Frontal cortex (tissue), 4 donors: ENCODE measurements around the gene RTTN. TPM values are rescaled to one million over a fixed set of nuclear protein-coding genes. Genes with fewer than 3 reads are reported as not detected.

Source experiments
- DNase-seq, 2 donors: peaks; one replicate each; pipeline ENCODE4 v3.0.0; 2012; ENCODE audit warnings: low spot score in 2 of 2
- FAIRE-seq: peaks from 2 replicates; lab custom pipeline; 2012; peaks lifted over from hg19 to GRCh38; lab: Jason Lieb, UNC
- total RNA-seq: library from RNA; depleted of rRNA; stranded (reverse); fragments of >200 nt; gene quantifications from one replicate; pipeline ENCODE4 v1.2.3, GENCODE V29; 2014
- donor health status: control.
- donor health status: control.
- donor health status: control.

The RTTN gene
- total RNA-seq, 1 donor from 2014 or later: 29.3 TPM

GRCh38 chr18:69954719-69955480 is 250.6 kb downstream of the RTTN start:
- FAIRE-seq: no peak
- DNase-seq: no peak

DNA sequence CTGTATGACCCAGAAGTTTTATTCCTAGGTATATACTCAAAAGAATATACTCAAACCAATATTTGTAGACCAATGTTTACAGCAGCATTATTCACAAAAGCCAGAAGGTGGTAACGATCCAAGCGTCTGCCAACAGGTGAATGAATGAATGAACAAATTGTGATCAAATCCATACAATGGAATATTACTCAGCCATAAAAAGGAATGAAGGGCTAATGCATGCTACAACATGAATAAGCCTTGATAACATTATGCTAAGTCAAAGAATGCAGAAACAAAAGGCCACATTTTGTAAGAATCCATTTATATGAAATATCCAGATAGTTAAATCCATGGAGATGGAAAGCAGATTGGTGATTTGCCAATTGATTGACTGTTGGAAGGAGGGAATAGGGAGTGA is 252.3 kb downstream of the RTTN start:
- FAIRE-seq: no peak

More for the DNA sequence above, 252.3 kb downstream of the RTTN start:
- DNase-seq: no peak

Other genes with a start within 250 kb of the RTTN start
- gene SOCS6, start 83.4 kb upstream of the RTTN start, total RNA-seq: 53.4 TPM